ENCODE data around the gene CLDN16.

- TF ChIP-seq CTCF (IDR thresholded peaks at IDR 0.05; ENCODE audit: low read depth, low read length) (no peak), MAX (IDR thresholded peaks at IDR 0.05; ENCODE audit: low read depth, low read length) (no peak)
Measured at GRCh38 chr3:190368881-190369280, 19.1 kb upstream of the CLDN16 start.

All from NB4 (cell line).